SK-N-DZ (cell line): Measurements from ENCODE around the gene CAPN2.

Experiments
- DNase-seq: peaks from one replicate; pipeline ENCODE4 v3.0.0-alpha.2; 2015; ENCODE audit warnings: low spot score

CAPN2 gene

DNA sequence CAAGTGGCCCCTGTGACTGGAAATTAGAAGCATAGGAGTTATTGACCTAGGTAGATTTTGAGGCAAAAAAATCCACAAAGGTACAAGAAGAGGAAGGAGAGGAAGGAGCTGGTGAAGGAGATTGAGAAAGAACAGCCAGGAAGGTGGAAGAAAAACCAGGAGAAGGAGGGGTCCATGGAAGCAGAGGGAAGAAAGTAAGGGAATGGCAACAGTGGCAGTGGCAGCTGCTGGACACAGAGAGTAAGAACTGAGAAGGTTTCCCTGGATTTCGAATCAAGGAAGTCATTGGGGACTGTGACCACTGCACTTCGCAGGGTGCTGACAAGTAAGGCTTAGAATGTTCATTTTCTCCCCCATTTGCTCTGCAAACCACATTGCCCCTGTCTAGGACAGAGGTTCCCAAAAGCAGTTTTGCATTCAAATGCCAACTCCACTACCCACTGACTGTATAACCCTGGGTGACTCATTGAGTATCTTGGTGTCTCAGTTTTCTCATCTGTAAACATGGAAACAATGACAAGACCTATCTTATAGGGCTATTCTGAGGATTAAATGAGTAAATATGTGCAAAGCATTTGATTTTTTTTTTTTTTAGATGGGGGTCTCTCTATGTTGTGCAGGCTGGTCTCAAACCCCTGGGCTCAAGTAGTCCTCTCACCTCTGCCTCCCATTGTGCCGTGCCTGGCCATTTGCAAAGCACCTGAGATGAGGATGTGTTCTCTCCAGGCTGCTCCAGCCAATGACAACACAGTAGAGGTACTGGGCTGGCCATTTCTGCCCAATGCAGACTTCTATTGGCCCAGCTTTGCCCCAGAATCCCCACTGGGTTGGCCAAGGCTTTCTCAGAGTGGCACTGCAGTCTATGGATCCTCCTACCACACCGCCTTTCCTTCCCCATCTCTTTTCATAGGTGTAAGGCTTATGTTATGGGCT is 9.3 kb upstream of the CAPN2 start:
- DNase-seq = no peak

DNA sequence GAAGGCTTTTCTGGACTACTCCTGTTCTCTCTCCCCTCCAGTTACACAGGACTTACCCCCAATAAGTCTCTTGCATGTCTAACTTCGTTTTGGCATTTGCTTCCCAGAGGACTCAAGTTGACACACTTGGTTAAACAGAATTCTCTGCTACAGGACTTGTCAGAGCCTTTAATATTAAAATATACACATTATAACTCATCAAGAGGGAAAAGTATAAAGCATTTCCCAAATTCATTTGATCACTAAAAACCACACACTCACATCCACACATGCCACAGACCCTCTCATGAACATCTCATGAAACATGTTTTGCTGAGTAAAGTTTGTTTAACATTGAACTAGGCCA is 8.7 kb upstream of the CAPN2 start:
- no peak for DNase-seq

DNA sequence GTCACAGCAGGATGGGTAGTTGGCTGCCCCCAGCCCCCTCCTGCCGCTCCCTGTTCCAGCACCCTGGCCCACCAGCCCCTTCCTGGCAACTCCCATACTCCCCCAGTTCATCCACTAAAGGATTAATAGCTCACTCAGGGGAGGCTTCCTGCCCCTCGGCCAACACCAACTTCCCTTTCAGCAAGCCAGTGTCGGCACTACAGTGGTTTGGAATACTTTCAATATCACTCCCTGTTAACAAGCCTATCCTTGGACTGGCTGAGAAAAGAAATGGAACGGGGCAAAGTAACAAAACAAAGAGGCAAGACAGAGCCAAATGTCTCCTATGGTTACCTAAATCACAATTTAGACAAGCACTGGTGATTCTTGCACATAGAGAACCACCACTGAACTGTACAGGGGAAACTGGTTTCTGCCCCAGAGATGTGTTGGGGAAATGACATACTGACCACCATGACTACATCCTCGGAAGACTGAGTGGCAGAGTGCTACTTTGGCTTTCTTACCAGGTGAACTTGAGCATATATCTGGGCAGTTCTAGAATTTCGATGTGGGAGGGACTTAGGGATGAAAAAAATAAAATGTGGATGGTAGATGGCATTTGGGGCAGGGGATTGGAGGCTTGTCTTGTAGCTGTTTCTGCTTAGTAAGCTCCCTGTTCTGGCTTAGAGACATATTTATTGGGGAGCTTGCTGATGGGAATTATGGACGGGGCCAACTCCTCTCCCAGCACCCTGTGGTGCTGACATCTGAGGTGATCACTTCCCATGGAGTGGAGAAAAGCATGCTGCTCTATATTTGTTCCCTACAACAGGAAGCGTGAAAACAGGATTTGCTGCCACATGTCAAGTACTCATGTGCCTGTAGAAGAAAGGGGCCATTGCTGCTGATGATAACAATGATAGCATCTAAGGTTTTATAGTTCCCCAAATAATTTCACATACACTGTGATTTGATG is 7.1 kb upstream of the CAPN2 start:
- DNase-seq = no peak

DNA sequence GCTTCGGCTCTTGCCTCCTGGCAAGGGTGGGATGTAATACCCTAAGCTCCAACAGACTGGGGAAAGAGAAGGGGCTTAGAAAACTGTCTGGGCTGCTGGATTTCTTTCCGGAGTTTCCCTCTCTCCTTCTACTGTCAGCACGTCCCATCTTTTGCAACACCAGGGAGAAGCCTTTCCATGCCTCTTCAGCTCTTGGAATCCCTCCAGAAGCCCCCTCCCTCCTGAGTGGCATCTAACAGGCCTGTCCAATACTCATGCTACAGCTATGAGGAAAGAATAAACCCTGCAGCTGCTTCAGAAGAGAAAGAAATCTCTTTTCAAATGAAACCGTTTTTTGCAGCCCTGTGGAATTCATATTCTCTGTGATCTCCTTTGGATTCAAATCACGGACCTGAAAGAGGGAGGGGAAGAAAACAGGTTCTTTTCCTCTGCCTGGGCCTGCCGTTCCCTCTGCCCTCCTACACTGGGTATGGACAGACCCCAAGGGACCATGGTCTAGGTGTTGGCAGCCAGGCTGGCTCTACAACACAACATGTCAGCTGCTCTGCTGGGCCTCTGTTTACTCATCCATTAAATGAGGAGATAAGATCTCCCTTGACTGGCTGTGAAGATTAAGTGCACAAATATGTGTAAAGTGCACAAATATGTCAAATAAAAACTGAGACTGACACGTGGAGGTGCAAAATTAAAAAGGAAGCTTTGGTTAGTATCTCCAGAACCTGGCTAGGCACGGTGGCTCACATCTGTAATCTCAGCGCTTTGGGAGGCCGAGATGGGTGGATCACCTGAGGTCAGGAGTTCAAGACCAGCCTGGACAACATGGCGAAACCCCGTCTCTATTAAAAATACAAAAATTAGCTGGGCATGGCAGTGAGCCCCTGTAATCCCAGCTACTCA is 6.0 kb upstream of the CAPN2 start:
- DNase-seq = peak; percentile 43

DNA sequence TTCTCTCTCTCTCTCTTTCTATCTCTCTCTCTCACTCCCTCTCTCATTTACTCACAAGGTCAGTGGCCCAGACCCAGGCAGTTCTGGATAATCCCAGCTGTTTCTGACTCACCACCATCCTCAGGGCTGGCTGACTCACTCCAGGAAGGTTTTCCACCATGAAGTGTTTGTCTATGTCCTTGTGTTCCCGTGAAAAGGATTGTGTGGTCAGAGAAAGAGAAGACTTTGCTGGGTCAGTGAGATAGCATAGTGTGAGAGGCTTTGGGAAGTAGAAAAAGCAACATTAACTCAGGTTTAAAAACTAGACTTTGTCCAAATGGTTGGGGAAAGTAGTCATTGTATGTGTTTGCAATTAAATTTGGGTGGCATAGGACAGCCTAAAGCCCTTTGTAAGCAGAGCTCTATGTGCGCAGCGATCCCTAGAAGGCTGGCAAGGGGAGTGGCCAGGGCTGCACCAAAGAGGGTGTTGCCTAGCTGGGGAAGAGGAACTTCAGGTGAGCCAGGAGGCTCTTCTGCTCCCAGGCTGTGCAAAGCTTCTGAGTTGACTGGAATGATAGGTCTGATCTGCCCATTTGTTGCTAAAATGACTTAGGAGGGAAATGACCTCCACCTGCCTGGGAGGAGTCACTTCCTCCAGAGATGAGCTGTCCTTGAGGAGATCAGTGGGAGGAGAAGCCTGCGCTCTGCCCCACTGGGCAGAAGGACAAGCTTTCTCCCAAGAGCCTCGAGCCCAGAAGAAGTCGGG is 4.9 kb upstream of the CAPN2 start:
- no peak for DNase-seq

DNA sequence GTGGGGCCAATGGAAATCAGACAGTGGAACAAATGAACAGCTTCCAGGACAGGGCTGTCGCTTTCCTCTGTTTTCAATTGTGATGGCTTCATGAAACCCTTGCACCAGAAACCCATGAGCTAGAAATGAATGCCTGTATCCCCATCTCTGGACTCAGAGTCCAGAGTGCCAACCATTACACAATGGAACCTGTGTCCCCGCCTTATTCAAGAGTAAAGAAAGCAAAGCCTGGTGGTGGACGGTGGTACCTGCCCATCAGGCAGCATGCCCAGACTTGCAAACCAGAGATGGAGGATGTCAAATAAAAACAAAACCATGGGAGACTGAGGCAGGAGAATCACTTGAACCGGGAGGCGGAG is 4.4 kb upstream of the CAPN2 start:
- DNase-seq = no peak

DNA sequence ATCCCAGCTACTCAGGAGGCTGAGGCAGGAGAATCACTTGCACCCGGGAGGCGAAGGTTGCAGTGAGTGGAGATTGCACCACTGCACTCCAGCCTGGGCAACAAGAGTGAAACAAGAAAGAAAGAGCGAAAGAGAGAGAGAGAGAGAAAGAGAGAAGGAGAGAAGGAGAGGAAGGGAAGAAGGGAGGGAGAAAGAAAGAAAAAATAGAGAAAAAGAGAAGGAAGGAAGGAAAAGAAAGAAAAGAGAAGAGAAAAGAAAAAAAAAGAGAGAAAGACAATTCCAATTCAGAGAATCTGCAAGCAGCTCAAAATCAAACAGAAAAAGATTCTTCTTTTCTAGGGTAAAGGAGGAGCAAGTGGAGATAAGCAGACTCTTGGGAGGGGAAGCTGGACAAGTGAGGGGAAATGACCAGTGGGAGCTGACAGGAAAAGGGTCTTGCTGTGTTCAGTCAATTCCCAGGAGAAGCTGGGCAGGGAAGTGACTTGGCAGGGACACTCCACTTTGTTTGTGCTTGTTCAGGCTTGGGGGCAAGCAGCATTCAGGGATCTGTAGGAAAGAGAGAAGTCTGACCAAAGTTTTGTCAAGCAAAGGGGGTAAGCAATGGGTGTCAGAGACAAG is 3.6 kb upstream of the CAPN2 start:
- DNase-seq = no peak

GRCh38 chr1:223709598-223709997 is 2.7 kb upstream of the CAPN2 start:
- DNase-seq = no peak

GRCh38 chr1:223710179-223711133 is 1.9 kb upstream of the CAPN2 start:
- DNase-seq = no peak

GRCh38 chr1:223711173-223711572 is 1.2 kb upstream of the CAPN2 start:
- no peak for DNase-seq

DNA sequence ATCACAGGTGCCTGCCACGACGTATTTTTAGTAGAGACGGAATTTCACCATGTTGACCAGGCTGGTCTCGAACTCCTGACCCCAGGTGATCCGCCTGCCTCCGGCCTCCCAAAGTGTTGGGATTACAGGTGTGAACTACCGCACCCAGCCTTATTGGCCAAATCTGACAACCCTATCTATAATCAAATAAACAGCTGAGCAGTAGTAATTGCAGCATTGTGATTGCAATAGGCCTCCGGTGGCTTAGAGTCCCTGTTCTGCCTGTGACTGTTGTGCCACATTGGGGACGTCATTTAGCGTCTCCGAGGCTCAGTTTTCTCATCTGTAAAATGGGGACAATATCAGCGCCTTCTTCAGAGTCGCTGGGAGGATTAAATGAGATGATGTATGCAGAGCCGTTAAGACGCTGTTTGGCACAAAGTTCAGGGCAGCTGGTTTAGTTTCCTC is 569 bp upstream of the CAPN2 start:
- DNase-seq = no peak

- no peak for DNase-seq
Observed at GRCh38 chr1:223712850-223713474, 623 bp downstream of the CAPN2 start.

DNA sequence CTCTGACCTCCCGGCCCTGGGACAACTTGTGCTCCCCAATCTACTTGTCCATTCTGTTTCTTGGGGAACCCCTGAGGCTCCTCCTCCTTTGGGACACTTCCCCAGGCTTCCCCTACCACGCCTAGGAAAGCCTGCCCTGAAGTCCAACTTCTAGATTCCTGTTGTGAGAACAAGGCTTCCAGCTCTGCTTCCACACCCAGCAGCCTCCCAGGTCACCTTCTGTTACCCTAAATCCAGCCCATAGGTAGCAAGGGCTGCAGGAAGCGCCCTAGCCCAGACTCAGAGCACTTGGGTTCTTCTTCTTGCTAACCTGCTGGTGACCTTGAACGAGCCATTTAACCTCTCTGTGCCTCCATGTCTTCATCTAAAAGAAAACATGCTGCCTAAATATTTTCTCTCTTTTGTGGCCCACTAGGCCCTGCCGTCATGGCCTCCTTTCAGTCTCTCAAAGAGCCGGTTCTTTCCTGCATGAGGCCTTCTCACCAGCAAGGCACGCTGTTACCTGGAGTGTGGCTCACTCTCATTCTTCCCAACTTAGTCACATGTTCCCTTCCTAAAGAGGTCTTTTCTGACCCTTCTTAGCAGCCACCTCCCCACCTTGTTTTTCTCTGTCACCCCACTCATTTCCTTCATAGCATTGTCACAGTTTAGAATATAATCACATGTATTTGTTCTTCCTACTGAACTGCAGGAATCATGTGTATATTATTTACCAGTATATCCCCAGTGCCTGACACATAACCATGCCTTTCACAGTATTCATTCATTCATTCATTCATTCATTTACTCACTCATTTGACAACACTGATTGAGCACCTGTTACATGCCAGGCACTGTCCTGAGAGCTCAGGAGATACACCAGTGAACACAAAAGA is 1.4 kb downstream of the CAPN2 start:
- DNase-seq = no peak

GRCh38 chr1:223714421-223714724 is 2.0 kb downstream of the CAPN2 start:
- DNase-seq = no peak

- DNase-seq = no peak
Observed at GRCh38 chr1:223714849-223715603, 2.7 kb downstream of the CAPN2 start.

DNA sequence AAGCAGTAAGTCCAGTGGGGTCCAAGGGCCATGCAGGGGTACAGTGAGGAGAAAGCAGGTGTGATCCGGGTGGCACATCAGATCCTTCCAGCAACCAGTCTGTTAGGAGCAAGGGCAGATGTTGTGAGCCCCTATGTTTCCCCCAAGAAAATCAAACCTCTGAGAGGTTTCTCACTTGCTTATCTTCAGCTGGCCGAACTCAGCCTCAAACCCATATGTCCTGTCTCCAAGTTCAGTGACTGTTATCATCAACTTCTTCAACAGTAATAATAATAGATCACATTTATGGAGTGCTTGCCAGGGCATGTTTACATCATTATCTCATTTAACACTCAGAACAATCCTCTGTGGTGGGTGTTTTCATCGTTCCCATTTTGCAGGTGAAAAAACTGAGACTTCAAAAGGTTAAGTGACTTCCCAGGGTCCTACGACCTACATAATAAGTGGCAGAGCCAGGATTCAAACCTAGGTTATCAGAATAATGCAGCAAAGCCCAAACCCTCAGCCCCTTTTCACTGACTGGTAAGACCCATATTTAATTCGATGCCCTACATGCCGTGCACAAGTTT is 3.3 kb downstream of the CAPN2 start:
- no peak for DNase-seq
